K562 (cell line): ENCODE data around the gene HEY2. TPM values are rescaled to one million over a fixed set of nuclear protein-coding genes. Genes with fewer than 3 reads are reported as not detected.

ENCODE experiments used
- CCNT2 ChIP-seq: IDR thresholded peaks from 2 replicates; pipeline ENCODE4 v1.6.1; 2011; ENCODE audit warnings: borderline replicate concordance, low read depth, mild to moderate bottlenecking, moderate library complexity, mixed read lengths, low read length; ENCODE audit not compliant: insufficient read length; ENCODE audit errors: extremely low read depth
- CXXC5 ChIP-seq: fragments of 250-450 bp; sonication (Bioruptor Pico); IDR thresholded peaks from 2 replicates; pipeline ENCODE4 v1.8.0; 2022; ENCODE audit warnings: inconsistent platforms, mild to moderate bottlenecking, moderate library complexity
- GABPA ChIP-seq: fragments of 200-800 bp; sonication (Bioruptor generic); conservative IDR thresholded peaks from 2 replicates; pipeline ENCODE4 v1.6.1; 2016; ENCODE audit warnings: low read depth, missing genetic modification characterization, missing compliant biosample characterization
- HSF4 ChIP-seq: fragments of 250-450 bp; sonication (Bioruptor Pico); IDR thresholded peaks from 2 replicates; pipeline ENCODE4 v2.1.2; 2022; ENCODE audit warnings: mild to moderate bottlenecking, moderate library complexity, borderline replicate concordance
- ID3 ChIP-seq, 2 experiments: fragments of 250-450 bp in 1 of 2; fragments of 450-650 bp in 1 of 2; sonication (Bioruptor Pico) in 1 of 2; IDR thresholded peaks; 2 replicates each; pipeline versions ENCODE4 v1.6.1 to v1.8.0; 2016 to 2021; ENCODE audit warnings: mild to moderate bottlenecking in 2 of 2, moderate library complexity in 2 of 2, missing compliant biosample characterization in 1 of 2, missing genetic modification characterization in 1 of 2
- L3MBTL2 ChIP-seq: fragments of 450-650 bp; IDR thresholded peaks from 2 replicates; pipeline ENCODE4 v1.6.1; 2016; ENCODE audit warnings: mild to moderate bottlenecking, moderate library complexity
- MAFG ChIP-seq: fragments of 450-650 bp; conservative IDR thresholded peaks from 2 replicates; pipeline ENCODE4 v1.6.1; 2016; ENCODE audit warnings: missing genetic modification characterization, missing compliant biosample characterization
- NR1H2 ChIP-seq: sonication (generic); formaldehyde crosslinking; IDR thresholded peaks from 2 replicates; pipeline ENCODE4 v1.4.0; 2020; ENCODE audit warnings: mild to moderate bottlenecking, missing genetic modification reagents
- RNF2 ChIP-seq: sonication (generic); IDR thresholded peaks from 2 replicates; pipeline ENCODE4 v1.6.1; 2016
- SAP30 ChIP-seq: fragments of 200-600 bp; sonication (generic); IDR thresholded peaks from 2 replicates; pipeline ENCODE4 v1.6.1; 2012; ENCODE audit warnings: borderline replicate concordance, low read depth, mild to moderate bottlenecking, moderate library complexity, low read length, control low read depth, inconsistent platforms; ENCODE audit not compliant: insufficient read depth, poor library complexity, severe bottlenecking
- SREBF2 ChIP-seq: sonication (generic); formaldehyde crosslinking; IDR thresholded peaks from 2 replicates; pipeline ENCODE4 v1.4.0; 2020; ENCODE audit warnings: mild to moderate bottlenecking, missing genetic modification reagents
- SRSF3 ChIP-seq: fragments of 200-400 bp; formaldehyde crosslinking; IDR thresholded peaks from 2 replicates; pipeline ENCODE4 v1.6.1; 2016; ENCODE audit warnings: mild to moderate bottlenecking, low read length, moderate library complexity; ENCODE audit not compliant: insufficient read depth
- TBP ChIP-seq: optimal IDR thresholded peaks from 2 replicates; pipeline ENCODE3; 2011; ENCODE audit warnings: low read depth, low read length, improper control_type of control experiment
- TEAD1 ChIP-seq, 2 experiments: fragments of 450-650 bp in 1 of 2; sonication (generic) in 1 of 2; formaldehyde crosslinking; IDR thresholded peaks; 2 replicates each; pipeline versions ENCODE4 v1.4.0 to v1.8.0; 2020 to 2022; ENCODE audit warnings: mild to moderate bottlenecking in 2 of 2, missing genetic modification reagents in 1 of 2
- ZBTB7A ChIP-seq: IDR thresholded peaks from 2 replicates; pipeline ENCODE4 v1.6.1; 2011; ENCODE audit warnings: low read depth, mild to moderate bottlenecking, low read length, moderate library complexity, borderline replicate concordance; ENCODE audit not compliant: control insufficient read depth
- ZNF232 ChIP-seq: sonication (generic); formaldehyde crosslinking; IDR thresholded peaks from 2 replicates; pipeline ENCODE4 v1.8.0; 2022; ENCODE audit warnings: mild to moderate bottlenecking, missing genetic modification reagents
- ZNF253 ChIP-seq: fragments of 250-450 bp; sonication (Bioruptor Pico); conservative IDR thresholded peaks from 2 replicates; pipeline ENCODE4 v1.6.1; 2021; ENCODE audit warnings: mild to moderate bottlenecking
- ZNF511 ChIP-seq: sonication (generic); formaldehyde crosslinking; IDR thresholded peaks from 2 replicates; pipeline ENCODE4 v1.8.0; 2022; ENCODE audit warnings: mild to moderate bottlenecking, missing genetic modification reagents
- ZNF644 ChIP-seq: fragments of 200-800 bp; sonication (Bioruptor generic); IDR thresholded peaks from 2 replicates; pipeline ENCODE4 v1.6.1; 2016; ENCODE audit warnings: low read depth, missing genetic modification characterization, missing compliant biosample characterization
- ZSCAN32 ChIP-seq: fragments of 450-650 bp; formaldehyde crosslinking; IDR thresholded peaks from 2 replicates; pipeline ENCODE4 v1.4.0; 2020; ENCODE audit warnings: mild to moderate bottlenecking, moderate library complexity
- polyA plus RNA-seq, 8 experiments: library from polyadenylated mRNA; depleted of rRNA in 4 of 8; stranded (reverse) in 5 of 8; unstranded in 3 of 8; fragments of >200 nt; fragmentation: Nextera tagmentation in 2 of 8; fragmentation: Illumina TruSeq in 1 of 8; extraction: Ambion mirVana in 2 of 8; extraction: Trizol in 1 of 8; gene quantifications; 2 replicates each; pipeline versions ENCODE4 v1.2.1 to v1.2.3, GENCODE V29; 2011 to 2014; ENCODE audit warnings: inconsistent platforms in 1 of 8, missing spikeins in 1 of 8
- total RNA-seq, 7 experiments: library from RNA; depleted of rRNA in 6 of 7; stranded (reverse); fragments of >200 nt in 6 of 7; fragmentation: Illumina TruSeq in 2 of 7; extraction: Trizol in 2 of 7; gene quantifications; 2 replicates each; pipeline versions ENCODE4 v1.2.1 to v1.2.3, GENCODE V29; 2011 to 2021; ENCODE audit warnings: low replicate concordance in 1 of 7
- TF ChIP-seq, protein P1 (sequence below): sonication (generic); formaldehyde crosslinking; IDR thresholded peaks from 2 replicates; pipeline ENCODE4 v1.8.1; 2023; ENCODE audit warnings: mild to moderate bottlenecking, missing genetic modification reagents, moderate library complexity
- TF ChIP-seq, protein P2 (sequence below): fragments of 450-650 bp; IDR thresholded peaks from 2 replicates; pipeline ENCODE4 v1.6.1; 2017; ENCODE audit warnings: mild to moderate bottlenecking, moderate library complexity
- TF ChIP-seq, protein P3 (sequence below), 2 experiments: fragments of 450-650 bp in 1 of 2; sonication (generic) in 1 of 2; formaldehyde crosslinking; conservative IDR thresholded peaks; 2 replicates each; pipeline versions ENCODE4 v1.4.0 to v1.8.1; 2020 to 2022; ENCODE audit warnings: mild to moderate bottlenecking in 1 of 2, missing genetic modification reagents in 1 of 2

Gene HEY2
- total and polyA plus RNA-seq, 9 of the 15 experiments (the other 6 are each of a cell fraction or from before 2014, with no cell fraction given), result 0.03 to 0.07 (median 0.06) TPM; not detected in 5

- TF ChIP-seq RNF2 (no peak; the same call in 1 of the 2 replicates), ZSCAN32 (CRISPR knock-in tag) (no peak), NR1H2 (no peak), GABPA (tag) (no peak), SREBF2 (CRISPR knock-in tag) (no peak), SRSF3 (no peak), MAFG (tag) (peak; percentile 69), L3MBTL2 (peak; percentile 19; the same call in 1 of the 2 replicates), HSF4 (CRISPR knock-in tag) (no peak), ZBTB7A (no peak), ID3 (CRISPR knock-in tag; IDR thresholded peaks at IDR 0.05) (no peak), ID3 (tag; IDR thresholded peaks at IDR 0.05) (0 out of 2 replicates have a peak, but pooled peaks have one; percentile 9), SAP30 (no peak), ZNF232 (CRISPR knock-in tag) (no peak), ZNF511 (CRISPR knock-in tag) (no peak), TEAD1 (CRISPR knock-in tag; IDR thresholded peaks at IDR 0.05) (peak in 1 of 2 experiments; percentile 78; a peak in 1 of 4 replicates), CCNT2 (peak; percentile 9), ZNF253 (CRISPR knock-in tag) (no peak), ZNF644 (no peak), TBP (peak; percentile 72), CXXC5 (peak; percentile 20; the same call in 1 of the 2 replicates)
- TF ChIP-seq, protein P1, sequence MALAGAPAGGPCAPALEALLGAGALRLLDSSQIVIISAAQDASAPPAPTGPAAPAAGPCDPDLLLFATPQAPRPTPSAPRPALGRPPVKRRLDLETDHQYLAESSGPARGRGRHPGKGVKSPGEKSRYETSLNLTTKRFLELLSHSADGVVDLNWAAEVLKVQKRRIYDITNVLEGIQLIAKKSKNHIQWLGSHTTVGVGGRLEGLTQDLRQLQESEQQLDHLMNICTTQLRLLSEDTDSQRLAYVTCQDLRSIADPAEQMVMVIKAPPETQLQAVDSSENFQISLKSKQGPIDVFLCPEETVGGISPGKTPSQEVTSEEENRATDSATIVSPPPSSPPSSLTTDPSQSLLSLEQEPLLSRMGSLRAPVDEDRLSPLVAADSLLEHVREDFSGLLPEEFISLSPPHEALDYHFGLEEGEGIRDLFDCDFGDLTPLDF (CRISPR knock-in tag), result no peak
- TF ChIP-seq, protein P2, sequence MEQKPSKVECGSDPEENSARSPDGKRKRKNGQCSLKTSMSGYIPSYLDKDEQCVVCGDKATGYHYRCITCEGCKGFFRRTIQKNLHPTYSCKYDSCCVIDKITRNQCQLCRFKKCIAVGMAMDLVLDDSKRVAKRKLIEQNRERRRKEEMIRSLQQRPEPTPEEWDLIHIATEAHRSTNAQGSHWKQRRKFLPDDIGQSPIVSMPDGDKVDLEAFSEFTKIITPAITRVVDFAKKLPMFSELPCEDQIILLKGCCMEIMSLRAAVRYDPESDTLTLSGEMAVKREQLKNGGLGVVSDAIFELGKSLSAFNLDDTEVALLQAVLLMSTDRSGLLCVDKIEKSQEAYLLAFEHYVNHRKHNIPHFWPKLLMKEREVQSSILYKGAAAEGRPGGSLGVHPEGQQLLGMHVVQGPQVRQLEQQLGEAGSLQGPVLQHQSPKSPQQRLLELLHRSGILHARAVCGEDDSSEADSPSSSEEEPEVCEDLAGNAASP, result no peak
- TF ChIP-seq, protein P3, sequence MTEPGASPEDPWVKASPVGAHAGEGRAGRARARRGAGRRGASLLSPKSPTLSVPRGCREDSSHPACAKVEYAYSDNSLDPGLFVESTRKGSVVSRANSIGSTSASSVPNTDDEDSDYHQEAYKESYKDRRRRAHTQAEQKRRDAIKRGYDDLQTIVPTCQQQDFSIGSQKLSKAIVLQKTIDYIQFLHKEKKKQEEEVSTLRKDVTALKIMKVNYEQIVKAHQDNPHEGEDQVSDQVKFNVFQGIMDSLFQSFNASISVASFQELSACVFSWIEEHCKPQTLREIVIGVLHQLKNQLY (CRISPR knock-in tag; conservative IDR thresholded peaks at IDR 0.05), result no peak
These were observed 40.3 kb downstream of the HEY2 start (continued) for GRCh38 chr6:125789576-125790357.
